ENCODE results near the gene CSRNP3.

GRCh38 chr2:165571477-165571876 lies 102.0 kb downstream of the CSRNP3 start:
- TF ChIP-seq CTCF (IDR thresholded peaks at IDR 0.05) (no peak), ZFX (IDR thresholded peaks at IDR 0.05; ENCODE audit: borderline replicate concordance) (no peak)

Measured in 22Rv1 (cell line).